IMR-90 (cell line): Measurements from ENCODE around the gene PPP1R37. TPM values are rescaled to one million over a fixed set of nuclear protein-coding genes. Genes with fewer than 3 reads are reported as not detected.

Experiments
- ATAC-seq: fragments of 200-7000 bp; cut with Tn5 transposase; 2 replicates; pipeline ENCODE4 v1.9.1; 2020; ENCODE audit warnings: low read depth, mild to moderate bottlenecking, moderate library complexity
- BruUV-seq: library from RNA; stranded (reverse); fragments of 400-500 nt; replicated peaks from 2 replicates; lab custom pipeline; 2021; lab: Mats Ljungman, UMichigan
- CTCF ChIA-PET: fragments of 300-600 bp; formaldehyde crosslinking; extraction: SDS; loops from one replicate; lab custom pipeline; 2021; ENCODE audit warnings: antibody characterized with exemption; lab: Yijun Ruan, JAX
- POLR2A ChIA-PET: fragments of 300-600 bp; sonication (Branson Sonifier 250); formaldehyde crosslinking; loops from one replicate; lab custom pipeline; 2022; ENCODE audit warnings: antibody characterized with exemption; ENCODE audit not compliant: unreplicated experiment; lab: Charles Lee
- DNase-seq: peaks from one replicate; pipeline ENCODE4 v3.0.0; 2013
- H2AFZ ChIP-seq: replicated peaks from 2 replicates; pipeline ENCODE3; 2013; ENCODE audit warnings: low read length, mild to moderate bottlenecking; ENCODE audit not compliant: poor library complexity
- H2AK5ac ChIP-seq: 2 replicates; pipeline ENCODE4 v1.6.1; 2013; ENCODE audit warnings: low read depth, low read length, inconsistent platforms
- H2AK9ac ChIP-seq: replicated peaks from 2 replicates; pipeline ENCODE3; 2013; ENCODE audit warnings: mild to moderate bottlenecking, low read depth, low read length, moderate library complexity; ENCODE audit not compliant: poor library complexity
- H2BK120ac ChIP-seq: 2 replicates; pipeline ENCODE4 v1.6.1; 2013; ENCODE audit warnings: low read depth, low read length, inconsistent platforms
- H2BK15ac ChIP-seq: 3 replicates; pipeline ENCODE4 v1.6.1; 2013; ENCODE audit warnings: low read depth, low read length, inconsistent platforms
- H2BK20ac ChIP-seq: 2 replicates; pipeline ENCODE4 v1.6.1; 2013; ENCODE audit warnings: low read depth, mild to moderate bottlenecking, inconsistent platforms, low read length, moderate library complexity
- H2BK5ac ChIP-seq: 2 replicates; pipeline ENCODE4 v1.6.1; 2013; ENCODE audit warnings: mild to moderate bottlenecking, low read depth, low read length, inconsistent platforms; ENCODE audit not compliant: poor library complexity, severe bottlenecking
- H3K14ac ChIP-seq: replicated peaks from 2 replicates; pipeline ENCODE4 v1.6.1; 2013; ENCODE audit warnings: low read depth, low read length, inconsistent platforms
- H3K18ac ChIP-seq: 2 replicates; pipeline ENCODE4 v1.6.1; 2013; ENCODE audit warnings: low read depth, low read length, control low read depth
- H3K23ac ChIP-seq: 2 replicates; pipeline ENCODE4 v1.6.1; 2013; ENCODE audit warnings: low read depth, low read length, inconsistent platforms
- H3K27ac ChIP-seq: 2 replicates; pipeline ENCODE4 v1.5.1; 2013; ENCODE audit warnings: mild to moderate bottlenecking, control low read depth, low read length; ENCODE audit not compliant: insufficient read depth
- H3K27me3 ChIP-seq: 2 replicates; pipeline ENCODE4 v1.6.1; 2013; ENCODE audit warnings: low read length; ENCODE audit not compliant: control insufficient read depth, insufficient read depth
- H3K36me3 ChIP-seq: 2 replicates; pipeline ENCODE4 v1.6.1; 2013; ENCODE audit warnings: low read length, mixed read lengths; ENCODE audit not compliant: control insufficient read depth, insufficient read depth
- H3K4ac ChIP-seq: 2 replicates; pipeline ENCODE4 v1.6.1; 2013; ENCODE audit warnings: low read depth, low read length, inconsistent platforms
- H3K4me1 ChIP-seq: 2 replicates; pipeline ENCODE4 v1.6.1; 2013; ENCODE audit warnings: low read length, mixed read lengths; ENCODE audit not compliant: control insufficient read depth, insufficient read depth
- H3K4me2 ChIP-seq: 2 replicates; pipeline ENCODE4 v1.6.1; 2013; ENCODE audit warnings: low read depth, mild to moderate bottlenecking, control low read depth, low read length, moderate library complexity
- H3K4me3 ChIP-seq: 2 replicates; pipeline ENCODE4 v1.5.1; 2013; ENCODE audit warnings: low read depth, mild to moderate bottlenecking, control low read depth, low read length, moderate library complexity; ENCODE audit not compliant: insufficient read depth
- H3K56ac ChIP-seq: 2 replicates; pipeline ENCODE4 v1.6.1; 2013; ENCODE audit warnings: low read length, inconsistent platforms; ENCODE audit not compliant: insufficient read depth; ENCODE audit errors: extremely low read depth
- H3K79me1 ChIP-seq, 2 experiments: 2 replicates each; pipeline ENCODE4 v1.6.1; 2013; ENCODE audit warnings: low read length in 2 of 2, inconsistent platforms in 1 of 2, low read depth in 1 of 2
- H3K9ac ChIP-seq: 2 replicates; pipeline ENCODE4 v1.6.1; 2013; ENCODE audit warnings: low read depth, low read length, control low read depth
- H3K9me1 ChIP-seq: 2 replicates; pipeline ENCODE4 v1.6.1; 2013; ENCODE audit warnings: low read length, inconsistent platforms; ENCODE audit not compliant: insufficient read depth
- H3K9me3 ChIP-seq: 2 replicates; pipeline ENCODE4 v1.6.1; 2013; ENCODE audit warnings: low read length; ENCODE audit not compliant: control insufficient read depth, insufficient read depth
- H4K20me1 ChIP-seq: 2 replicates; pipeline ENCODE4 v1.6.1; 2013; ENCODE audit warnings: low read length, inconsistent platforms; ENCODE audit not compliant: insufficient read depth
- H4K5ac ChIP-seq: 2 replicates; pipeline ENCODE4 v1.6.1; 2013; ENCODE audit warnings: mild to moderate bottlenecking, low read depth, low read length, control low read depth
- H4K8ac ChIP-seq, 2 experiments: 2 replicates each; pipeline ENCODE4 v1.6.1; 2013; ENCODE audit warnings: low read depth in 2 of 2, low read length in 2 of 2, control low read depth in 1 of 2, inconsistent platforms in 1 of 2
- H4K91ac ChIP-seq: 2 replicates; pipeline ENCODE4 v1.6.1; 2013; ENCODE audit warnings: low read depth, low read length, inconsistent platforms; ENCODE audit not compliant: insufficient read depth
- BHLHE40 ChIP-seq: fragments of 150-350 bp; IDR thresholded peaks from 2 replicates; pipeline ENCODE4 v1.6.1; 2016; ENCODE audit warnings: mild to moderate bottlenecking, low read depth, low read length
- FOS ChIP-seq: fragments of 150-350 bp; IDR thresholded peaks from 2 replicates; pipeline ENCODE4 v1.6.1; 2016; ENCODE audit warnings: low read depth, low read length
- MAFK ChIP-seq: IDR thresholded peaks from 2 replicates; pipeline ENCODE4 v1.6.1; 2012; ENCODE audit warnings: low read depth, low read length, improper control_type of control experiment
- MAZ ChIP-seq: IDR thresholded peaks from 2 replicates; pipeline ENCODE4 v1.6.1; 2012; ENCODE audit warnings: low read depth, mild to moderate bottlenecking, low read length, improper control_type of control experiment, moderate library complexity, borderline replicate concordance
- POLR2A ChIP-seq: IDR thresholded peaks from 2 replicates; pipeline ENCODE4 v1.6.1; 2012; ENCODE audit warnings: mild to moderate bottlenecking, low read depth, low read length
- RAD21 ChIP-seq: IDR thresholded peaks from 2 replicates; pipeline ENCODE4 v1.6.1; 2012; ENCODE audit warnings: low read length, improper control_type of control experiment
- RCOR1 ChIP-seq: IDR thresholded peaks from 2 replicates; pipeline ENCODE4 v1.6.1; 2012; ENCODE audit warnings: mild to moderate bottlenecking, low read length, improper control_type of control experiment; ENCODE audit not compliant: insufficient replicate concordance
- RFX5 ChIP-seq: IDR thresholded peaks from 2 replicates; pipeline ENCODE4 v1.8.0; 2012; ENCODE audit warnings: low read depth, mild to moderate bottlenecking, low read length, moderate library complexity
- USF2 ChIP-seq: fragments of 150-350 bp; IDR thresholded peaks from 2 replicates; pipeline ENCODE4 v1.6.1; 2017; ENCODE audit warnings: mild to moderate bottlenecking, antibody characterized with exemption, low read length, low read depth
- WGBS, 2 experiments: methylation state at CpG; one replicate each; pipeline versions ENCODE4 v1.1.5 to v1.1.7; 2013; ENCODE audit warnings: missing lambda C conversion rate in 2 of 2; ENCODE audit not compliant: insufficient read length in 1 of 2; ENCODE audit errors: extremely low coverage in 2 of 2; 5-methylcytosine and 5-hydroxymethylcytosine counted together
- dilution Hi-C: fragments of 300-500 bp; cut with HindIII; formaldehyde crosslinking; loops from one replicate; pipeline ENCODE4 v1.14.3; 2018; ENCODE audit warnings: low sequenced_read_pairs; ENCODE audit not compliant: unreplicated experiment
- in situ Hi-C: fragments of 300-500 bp; cut with MboI; formaldehyde crosslinking; loops from 3 replicates; pipeline ENCODE4 v1.14.3; 2019; ENCODE audit warnings: low sequenced_read_pairs, inconsistent platforms, mixed read lengths
- intact Hi-C: fragments of 100-400 bp; cut with micrococcal nuclease; formaldehyde crosslinking; loops from 2 replicates; pipeline ENCODE4 v1.10.0; 2022
- polyA plus RNA-seq, 3 experiments: library from polyadenylated mRNA; depleted of rRNA; stranded (reverse); fragments of >200 nt; gene quantifications; 2 replicates each; pipeline ENCODE4 v1.2.3, GENCODE V29; 2012; ENCODE audit warnings: low replicate concordance in 1 of 3
- total RNA-seq: library from RNA; depleted of rRNA; stranded (reverse); fragments of >200 nt; gene quantifications from 2 replicates; pipeline ENCODE4 v1.2.3, GENCODE V29; 2012

PPP1R37 gene
- total and polyA plus RNA-seq, 2 of the 4 experiments (the other 2 are of a cell fraction): 13.1 to 18.5 TPM

- in situ Hi-C loops: no loop called here
- 97% methylated on average over 6 of the region's 16 CpGs; no CpG with 5 or more reads in 1 of the 2 experiments for WGBS, 2 experiments
- no peak overlapping the region for H2BK120ac ChIP-seq
- no peaks in the 10 kb centered on the region for H4K20me1 ChIP-seq
- BruUV-seq: no TSS peak
- intact Hi-C loops: no loop called here
- no peak overlapping the region for H2BK15ac ChIP-seq
- H3K27ac ChIP-seq: no peak overlapping the region
- H3K56ac ChIP-seq: no peak overlapping the region
- no peak overlapping the region for H2AK5ac ChIP-seq
- no peaks in the 10 kb centered on the region for H3K9me3 ChIP-seq
- H3K4me2 ChIP-seq: no peak overlapping the region
- no peak overlapping the region for H3K14ac ChIP-seq
- no peaks in the 10 kb centered on the region for H3K79me1 ChIP-seq
- H2AFZ ChIP-seq: no peak overlapping the region
- ATAC-seq (no peak), DNase-seq (no peak)
- H3K9me1 ChIP-seq: no peaks in the 10 kb centered on the region
- H3K4me1 ChIP-seq: peaks cover 4% of the 10 kb centered on the region
- H3K36me3 ChIP-seq: no peaks in the 10 kb centered on the region
- no peak overlapping the region for H4K8ac ChIP-seq
- no peak overlapping the region for H4K5ac ChIP-seq
- H3K4ac ChIP-seq: no peak overlapping the region
- no peak overlapping the region for H2AK9ac ChIP-seq
- CTCF ChIA-PET: no interaction called here
- H3K23ac ChIP-seq: no peak overlapping the region
- H2BK5ac ChIP-seq: no peak overlapping the region
- dilution Hi-C loops: no loop called here
- TF ChIP-seq USF2: no peak
- TF ChIP-seq RFX5: no peak
- no peak for TF ChIP-seq FOS
- no peak for TF ChIP-seq RAD21
- TF ChIP-seq MAFK: no peak
- TF ChIP-seq BHLHE40: no peak
- TF ChIP-seq MAZ: no peak
- no peak for TF ChIP-seq RCOR1
- no peak for TF ChIP-seq POLR2A
- POLR2A ChIA-PET: no interaction called here
- H2BK20ac ChIP-seq: no peak overlapping the region
- H3K9ac ChIP-seq: no peak overlapping the region
- peaks cover 2% of the 10 kb centered on the region; the same call in 1 of the 2 replicates for H3K27me3 ChIP-seq
- no peak overlapping the region for H3K18ac ChIP-seq
- no peak overlapping the region for H3K4me3 ChIP-seq
- H4K91ac ChIP-seq: no peak overlapping the region
These were observed 75.9 kb downstream of the PPP1R37 start for GRCh38 chr19:45168767-45169351.
